Activated gamma-delta T cell treated with anti-CD3 and anti-CD28 coated beads, Interleukin-2, amount 50 U/mL, for 16 hours (primary cell): ENCODE results near the gene TBRG1.

Source experiments
- DNase-seq: peaks from one replicate; pipeline ENCODE4 v3.0.0-alpha.2; 2020; ENCODE audit warnings: low read depth

TBRG1 gene

GRCh38 chr11:124658986-124659385 is 36.3 kb downstream of the TBRG1 start:
- no peak for DNase-seq

DNA sequence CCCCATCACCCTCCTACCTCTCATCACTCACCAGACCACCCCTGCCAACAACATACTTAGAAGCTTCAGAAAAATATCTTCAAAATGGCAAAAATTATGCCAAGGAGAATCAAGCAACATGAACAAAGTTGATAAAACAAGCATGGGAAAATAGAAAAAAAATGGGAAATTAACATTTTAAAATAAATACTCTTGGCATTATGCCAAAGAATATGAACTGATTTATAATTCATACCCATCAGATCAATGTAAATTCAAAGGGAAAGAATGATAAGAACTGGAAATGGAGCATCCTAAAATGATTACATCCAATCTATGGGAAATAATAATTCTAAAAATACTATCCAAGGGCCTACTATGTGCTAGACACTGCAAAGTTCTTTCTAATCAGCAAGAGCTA is 38.9 kb downstream of the TBRG1 start:
- DNase-seq, result no peak

DNA sequence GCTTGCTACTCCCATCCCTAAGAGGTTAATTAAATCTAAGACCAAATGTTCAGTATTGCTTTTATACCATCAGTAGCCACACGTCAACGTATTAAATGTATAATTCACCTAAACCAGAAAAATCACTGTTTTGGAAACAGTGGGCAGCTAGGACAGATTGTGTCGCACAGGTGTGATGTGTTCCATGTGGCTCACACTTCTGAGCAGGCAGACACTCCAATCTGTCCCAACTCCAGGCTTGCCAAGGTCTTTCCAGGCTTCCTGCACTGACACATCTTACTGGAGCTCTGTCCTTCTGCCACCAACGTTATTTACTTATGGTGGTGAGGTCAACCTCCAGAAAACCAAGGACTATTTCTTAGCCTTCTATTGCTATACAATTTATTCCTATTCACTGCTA is 39.4 kb downstream of the TBRG1 start:
- no peak for DNase-seq

GRCh38 chr11:124663861-124664260 is 41.2 kb downstream of the TBRG1 start:
- DNase-seq, result no peak

- DNase-seq, result no peak
Observed at GRCh38 chr11:124667601-124668000, 44.9 kb downstream of the TBRG1 start.

- DNase-seq, result no peak
Observed at GRCh38 chr11:124669193-124669592, 46.5 kb downstream of the TBRG1 start.

GRCh38 chr11:124670732-124671131 is 48.1 kb downstream of the TBRG1 start:
- no peak for DNase-seq

GRCh38 chr11:124672536-124673215 is 50.0 kb downstream of the TBRG1 start:
- DNase-seq, result no peak

- peak; percentile 63 for DNase-seq
Observed at GRCh38 chr11:124673333-124674167, 50.9 kb downstream of the TBRG1 start, which contains the start of the genes SIAE and SPA17. TSS of gene SIAE (minus strand) at chr11:124673739. CDS start at chr11:124673708, 31 bp downstream. TSS of gene SPA17 (plus strand) at chr11:124673904. CDS start at chr11:124675265, 1,361 bp downstream.

DNA sequence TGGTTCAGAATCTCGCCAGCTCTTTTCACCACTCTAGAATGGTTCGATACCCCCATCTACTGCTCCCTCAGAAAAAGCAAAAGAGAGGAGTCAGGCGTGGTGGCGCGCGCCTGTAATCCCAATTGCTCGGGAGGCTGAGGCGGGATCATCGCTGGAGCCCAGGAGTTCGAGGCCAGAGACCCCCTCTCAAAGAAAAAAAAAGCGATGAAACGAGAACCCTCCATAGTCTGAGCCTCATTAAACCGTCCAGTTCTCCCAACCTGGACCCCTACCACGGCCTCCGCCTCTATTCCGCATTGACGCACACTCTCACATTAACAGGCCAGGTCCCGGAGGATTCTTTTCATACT is 51.5 kb downstream of the TBRG1 start:
- DNase-seq, result no peak

- no peak for DNase-seq
Observed at GRCh38 chr11:124674571-124674970, 51.9 kb downstream of the TBRG1 start.

GRCh38 chr11:124676386-124676785 is 53.7 kb downstream of the TBRG1 start:
- no peak for DNase-seq

DNA sequence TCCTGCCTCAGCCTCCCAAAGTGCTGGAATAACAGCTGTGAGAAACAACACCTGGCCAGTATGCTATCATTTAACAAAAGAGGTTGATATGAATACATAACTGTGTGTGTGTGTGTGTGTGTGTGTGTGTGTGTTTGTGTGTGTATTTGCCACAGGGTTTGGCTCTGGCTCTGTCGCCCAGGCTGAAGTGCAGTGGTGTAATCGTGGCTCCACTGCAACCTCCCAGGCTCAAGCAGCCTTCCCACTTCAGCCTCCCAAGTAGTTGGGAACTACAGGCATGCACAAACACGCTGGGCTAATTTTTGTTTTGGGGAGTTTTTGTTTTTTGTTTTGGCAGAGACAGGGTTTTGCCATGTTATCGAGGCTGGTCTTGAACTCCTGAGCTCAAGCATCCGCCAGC is 55.8 kb downstream of the TBRG1 start:
- no peak for DNase-seq

DNA sequence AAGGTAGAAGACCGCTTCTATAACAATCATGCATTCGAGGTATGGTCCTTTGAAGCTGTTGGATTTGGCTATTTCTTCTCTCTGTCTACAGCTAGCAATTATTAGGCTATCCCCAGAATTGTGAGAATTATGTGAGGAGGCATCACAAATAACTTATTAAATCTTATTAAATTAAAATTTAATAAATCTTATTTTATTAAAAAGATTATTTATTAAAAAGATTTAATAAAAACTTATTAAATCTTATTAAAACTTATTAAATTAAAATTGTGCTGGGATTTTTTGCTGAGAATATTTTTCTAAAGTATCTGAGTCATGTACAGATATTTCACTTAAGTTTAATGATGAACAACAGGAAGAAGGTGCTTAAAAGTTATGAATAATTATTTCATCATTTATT is 58.8 kb downstream of the TBRG1 start:
- no peak for DNase-seq

GRCh38 chr11:124682443-124682842 is 59.8 kb downstream of the TBRG1 start:
- DNase-seq, result no peak
